Hepatocyte (in vitro differentiated cells): ENCODE data around the gene CILP2. TPM values are rescaled to one million over a fixed set of nuclear protein-coding genes. Genes with fewer than 3 reads are reported as not detected.

Experiments
- DNase-seq: peaks from one replicate; pipeline ENCODE4 v3.0.0-alpha.2; 2016; ENCODE audit warnings: low spot score
- H2AFZ ChIP-seq: fragments of 200-600 bp; sonication (generic); 2 replicates; pipeline ENCODE4 v1.6.0; 2016; ENCODE audit warnings: antibody characterized with exemption, mild to moderate bottlenecking
- H3K27ac ChIP-seq: fragments of 200-600 bp; sonication (generic); 2 replicates; pipeline ENCODE4 v1.5.1; 2016; ENCODE audit warnings: mild to moderate bottlenecking
- H3K27me3 ChIP-seq: fragments of 200-600 bp; sonication (generic); 2 replicates; pipeline ENCODE4 v1.6.1; 2016
- H3K36me3 ChIP-seq: fragments of 200-600 bp; sonication (generic); replicated peaks from 2 replicates; pipeline ENCODE4 v1.5.1; 2016; ENCODE audit warnings: low read depth; ENCODE audit not compliant: insufficient read depth
- H3K4me1 ChIP-seq: fragments of 200-600 bp; sonication (generic); 2 replicates; pipeline ENCODE4 v1.5.1; 2016; ENCODE audit warnings: mild to moderate bottlenecking, moderate library complexity; ENCODE audit not compliant: insufficient read depth
- H3K4me2 ChIP-seq: fragments of 200-600 bp; sonication (generic); 2 replicates; pipeline ENCODE4 v1.6.0; 2016
- H3K4me3 ChIP-seq: fragments of 200-600 bp; sonication (generic); 2 replicates; pipeline ENCODE4 v1.5.1; 2016; ENCODE audit warnings: mild to moderate bottlenecking
- H3K79me2 ChIP-seq: fragments of 200-600 bp; sonication (generic); 2 replicates; pipeline ENCODE4 v1.6.0; 2017; ENCODE audit warnings: mild to moderate bottlenecking
- H3K9me2 ChIP-seq: fragments of 200-600 bp; sonication (generic); replicated peaks from 2 replicates; pipeline ENCODE4 v1.6.0; 2017; ENCODE audit warnings: mild to moderate bottlenecking; ENCODE audit not compliant: insufficient read depth
- H3K9me3 ChIP-seq: fragments of 200-600 bp; sonication (generic); 2 replicates; pipeline ENCODE4 v1.5.1; 2016; ENCODE audit warnings: low read depth, mild to moderate bottlenecking
- H4K20me1 ChIP-seq: fragments of 200-600 bp; sonication (generic); 2 replicates; pipeline ENCODE4 v1.6.0; 2016; ENCODE audit warnings: mild to moderate bottlenecking; ENCODE audit not compliant: insufficient read depth, poor library complexity, severe bottlenecking
- CTCF ChIP-seq: fragments of 200-600 bp; sonication (generic); IDR thresholded peaks from 2 replicates; pipeline ENCODE4 v1.5.1; 2016; ENCODE audit warnings: antibody characterized with exemption, mild to moderate bottlenecking; ENCODE audit not compliant: poor library complexity
- EZH2 ChIP-seq: fragments of 200-600 bp; sonication (generic); IDR thresholded peaks from 2 replicates; pipeline ENCODE4 v1.6.1; 2016; ENCODE audit warnings: antibody characterized with exemption, mild to moderate bottlenecking, borderline replicate concordance
- EZH2phosphoT487 ChIP-seq: fragments of 200-600 bp; sonication (generic); IDR thresholded peaks from one replicate; pipeline ENCODE4 v1.6.1; 2018; ENCODE audit warnings: antibody characterized with exemption, mild to moderate bottlenecking, low read depth, moderate library complexity; ENCODE audit not compliant: unreplicated experiment, severe bottlenecking
- WGBS: methylation state at CpG from one replicate; pipeline ENCODE4 v1.1.6; 2016; ENCODE audit warnings: low lambda C conversion rate; ENCODE audit errors: missing lambda C conversion rate; 5-methylcytosine and 5-hydroxymethylcytosine counted together
- polyA plus RNA-seq: library from polyadenylated mRNA; unstranded; fragments of >200 nt; fragmentation: Nextera tagmentation; extraction: Ambion mirVana; gene quantifications from 2 replicates; pipeline ENCODE4 v1.2.1, GENCODE V29; 2016
- total RNA-seq: library from RNA; depleted of rRNA; stranded (reverse); fragments of >200 nt; gene quantifications from 2 replicates; pipeline ENCODE4 v1.2.3, GENCODE V29; 2014

CILP2 gene
- total and polyA plus RNA-seq, 2 experiments from 2014 or later: 5.7 to 16.5 TPM

- no peaks in the 10 kb centered on the region for H4K20me1 ChIP-seq
- DNase-seq: no peak
- no peak overlapping the region for H2AFZ ChIP-seq
- peaks cover 7% of the 10 kb centered on the region for H3K4me1 ChIP-seq
- no peak overlapping the region for H3K27ac ChIP-seq
- no peaks in the 10 kb centered on the region for H3K36me3 ChIP-seq
- TF ChIP-seq CTCF: no peak
- no peak for TF ChIP-seq EZH2
- TF ChIP-seq EZH2phosphoT487: no peak
- WGBS: 80% methylated on average over 14 of the region's 14 CpGs
- no peaks in the 10 kb centered on the region for H3K9me2 ChIP-seq
- H3K27me3 ChIP-seq: no peaks in the 10 kb centered on the region
- no peak overlapping the region for H3K4me3 ChIP-seq
- no peaks in the 10 kb centered on the region for H3K9me3 ChIP-seq
- H3K79me2 ChIP-seq: no peaks in the 10 kb centered on the region
- no peak overlapping the region for H3K4me2 ChIP-seq
Observed at GRCh38 chr19:19551853-19552192, 13.8 kb downstream of the CILP2 start.

GRCh38 chr19:19552798-19553197, 14.7 kb downstream of the CILP2 start:
- WGBS: 68% methylated on average over 5 of the region's 6 CpGs
- TF ChIP-seq CTCF (peak; percentile 46), EZH2phosphoT487 (no peak)

GRCh38 chr19:19553670-19554069, 15.6 kb downstream of the CILP2 start:
- 92% methylated on average over 10 of the region's 10 CpGs for WGBS
- Histone ChIP-seq H3K4me1 (peaks cover 7% of the 10 kb centered on the region), H3K4me2 (no peak overlapping the region), H3K9me2 (no peaks in the 10 kb centered on the region), H3K9me3 (no peaks in the 10 kb centered on the region), H3K27ac (no peak overlapping the region), H3K27me3 (no peaks in the 10 kb centered on the region), H3K36me3 (no peaks in the 10 kb centered on the region), H4K20me1 (no peaks in the 10 kb centered on the region), H3K4me3 (no peak overlapping the region), H3K79me2 (no peaks in the 10 kb centered on the region), H2AFZ (no peak overlapping the region)
- DNase-seq: no peak
- TF ChIP-seq EZH2 (no peak), CTCF (no peak), EZH2phosphoT487 (no peak)

More at GRCh38 chr19:19552798-19553197, 14.7 kb downstream of the CILP2 start:
- Histone ChIP-seq H3K4me1 (peaks cover 7% of the 10 kb centered on the region), H2AFZ (no peak overlapping the region), H4K20me1 (no peaks in the 10 kb centered on the region), H3K9me2 (no peaks in the 10 kb centered on the region), H3K9me3 (no peaks in the 10 kb centered on the region), H3K27ac (no peak overlapping the region), H3K4me3 (no peak overlapping the region), H3K79me2 (no peaks in the 10 kb centered on the region), H3K27me3 (no peaks in the 10 kb centered on the region), H3K4me2 (no peak overlapping the region), H3K36me3 (no peaks in the 10 kb centered on the region)
- DNase-seq: peak; percentile 49
